HTR-8/SVneo (cell line): ENCODE measurements around the gene MAN1C1.
"Not testable (repeated sequence)": the region's sequence is repeated elsewhere in the genome, so short reads cannot be mapped to it uniquely, and the experiment has no call there.

Source experiments
- DNase-seq: peaks from one replicate; pipeline ENCODE4 v3.0.0; 2011; ENCODE audit warnings: low spot score, mixed read lengths; ENCODE audit not compliant: insufficient read length
- FAIRE-seq: peaks from 2 replicates; lab custom pipeline; 2011; peaks lifted over from hg19 to GRCh38; lab: Jason Lieb, UNC

MAN1C1 gene

GRCh38 chr1:25651036-25651640, 34.5 kb downstream of the MAN1C1 start:
- DNase-seq (no peak), FAIRE-seq (no peak)

- FAIRE-seq (no peak), DNase-seq (no peak)
These were observed 35.5 kb downstream of the MAN1C1 start for GRCh38 chr1:25651824-25652741.

GRCh38 chr1:25653558-25653957, 37.0 kb downstream of the MAN1C1 start:
- no peak for DNase-seq
- no peak for FAIRE-seq

GRCh38 chr1:25654109-25654660, 37.6 kb downstream of the MAN1C1 start:
- DNase-seq (no peak), FAIRE-seq (no peak)

GRCh38 chr1:25657121-25657882, 40.7 kb downstream of the MAN1C1 start:
- DNase-seq: no peak
- FAIRE-seq: no peak

- FAIRE-seq: no peak
- no peak for DNase-seq
These were observed 41.5 kb downstream of the MAN1C1 start for GRCh38 chr1:25657883-25658760.

GRCh38 chr1:25658791-25659431, 42.3 kb downstream of the MAN1C1 start:
- FAIRE-seq (no peak), DNase-seq (no peak)

- no peak for DNase-seq
- no peak for FAIRE-seq
These were observed 44.6 kb downstream of the MAN1C1 start for GRCh38 chr1:25661043-25661815.

GRCh38 chr1:25662061-25662460, 45.5 kb downstream of the MAN1C1 start:
- FAIRE-seq (no peak), DNase-seq (no peak)

- DNase-seq, FAIRE-seq: not testable (repeated sequence)
These were observed 46.4 kb downstream of the MAN1C1 start for GRCh38 chr1:25662959-25663358.

GRCh38 chr1:25664357-25665199, 48.0 kb downstream of the MAN1C1 start:
- no peak for FAIRE-seq
- DNase-seq: no peak

- no peak for FAIRE-seq
- DNase-seq: no peak
These were observed 49.9 kb downstream of the MAN1C1 start for GRCh38 chr1:25666460-25666859.

- DNase-seq (no peak), FAIRE-seq (no peak)
These were observed 52.5 kb downstream of the MAN1C1 start for GRCh38 chr1:25668931-25669573.

- DNase-seq: no peak
- FAIRE-seq: no peak
These were observed 53.4 kb downstream of the MAN1C1 start for GRCh38 chr1:25669781-25670567.

GRCh38 chr1:25671929-25672328, 55.3 kb downstream of the MAN1C1 start:
- no peak for FAIRE-seq
- DNase-seq: no peak

- DNase-seq: no peak
These were observed 56.3 kb downstream of the MAN1C1 start for GRCh38 chr1:25672763-25673409.

More at GRCh38 chr1:25672763-25673409, 56.3 kb downstream of the MAN1C1 start:
- FAIRE-seq: no peak
